Upper lobe of left lung (tissue), 4 donors: Measurements from ENCODE around the gene EVC.
"Not testable (repeated sequence)": the region's sequence is repeated elsewhere in the genome, so short reads cannot be mapped to it uniquely, and the experiment has no call there.

ENCODE experiments used
- EP300 ChIP-seq, 4 donors: sonication (generic); formaldehyde crosslinking; IDR thresholded peaks; one replicate each; pipeline ENCODE4 v1.5.1; 2017; ENCODE audit warnings: antibody characterized with exemption in 4 of 4, control low read depth in 2 of 4
- POLR2A ChIP-seq, 4 donors: fragments of 450-650 bp; IDR thresholded peaks; one replicate each; pipeline ENCODE4 v1.5.1; 2016 to 2017; ENCODE audit warnings: antibody characterized with exemption in 4 of 4, mild to moderate bottlenecking in 2 of 4
- POLR2AphosphoS5 ChIP-seq, 2 donors: sonication (generic); formaldehyde crosslinking; IDR thresholded peaks; one replicate each; pipeline ENCODE4 v1.5.1; 2017; ENCODE audit warnings: antibody characterized with exemption in 2 of 2
- TF ChIP-seq, protein P1 (sequence below), 6 experiments: fragments of 450-650 bp in 4 of 6; fragments of 200-600 bp in 2 of 6; sonication (generic) in 2 of 6; IDR thresholded peaks; one replicate each; pipeline ENCODE4 v1.5.1; 2016 to 2019; ENCODE audit warnings: antibody characterized with exemption in 6 of 6

DNA sequence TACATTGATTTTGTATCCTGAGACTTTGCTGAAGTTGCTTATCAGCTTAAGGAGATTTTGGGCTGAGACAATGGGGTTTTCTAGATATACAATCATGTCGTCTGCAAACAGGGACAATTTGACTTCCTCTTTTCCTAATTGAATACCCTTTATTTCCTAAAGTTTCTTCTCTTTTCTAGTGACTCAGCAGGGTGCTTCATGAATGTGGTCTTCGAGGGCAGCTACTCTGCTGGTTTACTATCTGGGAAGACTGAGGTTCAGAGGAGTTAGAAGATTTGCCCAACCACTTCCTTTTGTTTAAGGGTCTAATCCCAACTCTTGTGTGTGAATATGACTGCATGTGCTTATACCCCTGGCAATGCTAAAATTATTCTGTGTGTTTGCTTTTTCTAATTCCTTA is 17.4 kb downstream of the EVC start:
- TF ChIP-seq, protein P1, sequence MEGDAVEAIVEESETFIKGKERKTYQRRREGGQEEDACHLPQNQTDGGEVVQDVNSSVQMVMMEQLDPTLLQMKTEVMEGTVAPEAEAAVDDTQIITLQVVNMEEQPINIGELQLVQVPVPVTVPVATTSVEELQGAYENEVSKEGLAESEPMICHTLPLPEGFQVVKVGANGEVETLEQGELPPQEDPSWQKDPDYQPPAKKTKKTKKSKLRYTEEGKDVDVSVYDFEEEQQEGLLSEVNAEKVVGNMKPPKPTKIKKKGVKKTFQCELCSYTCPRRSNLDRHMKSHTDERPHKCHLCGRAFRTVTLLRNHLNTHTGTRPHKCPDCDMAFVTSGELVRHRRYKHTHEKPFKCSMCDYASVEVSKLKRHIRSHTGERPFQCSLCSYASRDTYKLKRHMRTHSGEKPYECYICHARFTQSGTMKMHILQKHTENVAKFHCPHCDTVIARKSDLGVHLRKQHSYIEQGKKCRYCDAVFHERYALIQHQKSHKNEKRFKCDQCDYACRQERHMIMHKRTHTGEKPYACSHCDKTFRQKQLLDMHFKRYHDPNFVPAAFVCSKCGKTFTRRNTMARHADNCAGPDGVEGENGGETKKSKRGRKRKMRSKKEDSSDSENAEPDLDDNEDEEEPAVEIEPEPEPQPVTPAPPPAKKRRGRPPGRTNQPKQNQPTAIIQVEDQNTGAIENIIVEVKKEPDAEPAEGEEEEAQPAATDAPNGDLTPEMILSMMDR (IDR thresholded peaks at IDR 0.05) = not testable (repeated sequence)
- TF ChIP-seq EP300, POLR2A, POLR2AphosphoS5 (IDR thresholded peaks at IDR 0.05): not testable (repeated sequence)
